Nephron progenitor cell (in vitro differentiated cells): Measurements from ENCODE around the gene CBX3.
A peak's percentile ranks its signal among the peaks of the same experiment; 100 is the strongest.

ENCODE experiments used
- DNase-seq: peaks from one replicate; pipeline ENCODE4 v3.0.0; 2021
- H3K27ac Mint-ChIP-seq: 2 replicates; pipeline ENCODE4 v1.8.0; 2021; ENCODE audit warnings: mild to moderate bottlenecking, moderate library complexity, mixed read lengths
- H3K27me3 Mint-ChIP-seq: 2 replicates; pipeline ENCODE4 v1.8.0; 2021; ENCODE audit warnings: mild to moderate bottlenecking, low read depth, mixed read lengths; ENCODE audit not compliant: poor library complexity
- H3K36me3 Mint-ChIP-seq: 2 replicates; pipeline ENCODE4 v1.8.0; 2021; ENCODE audit warnings: low read depth, mixed read lengths
- H3K4me1 Mint-ChIP-seq: 2 replicates; pipeline ENCODE4 v1.8.0; 2021; ENCODE audit warnings: mixed read lengths
- H3K4me3 Mint-ChIP-seq: 2 replicates; pipeline ENCODE4 v1.8.0; 2021; ENCODE audit warnings: mild to moderate bottlenecking, moderate library complexity, mixed read lengths
- H3K9me3 Mint-ChIP-seq: 2 replicates; pipeline ENCODE4 v1.8.0; 2021; ENCODE audit warnings: mild to moderate bottlenecking, moderate library complexity, mixed read lengths
- TF ChIP-seq, protein P1 (sequence below): fragments of 200-600 bp; sonication (generic); IDR thresholded peaks from 2 replicates; pipeline ENCODE4 v1.5.0; 2021; ENCODE audit warnings: antibody characterized with exemption

Gene CBX3

DNA sequence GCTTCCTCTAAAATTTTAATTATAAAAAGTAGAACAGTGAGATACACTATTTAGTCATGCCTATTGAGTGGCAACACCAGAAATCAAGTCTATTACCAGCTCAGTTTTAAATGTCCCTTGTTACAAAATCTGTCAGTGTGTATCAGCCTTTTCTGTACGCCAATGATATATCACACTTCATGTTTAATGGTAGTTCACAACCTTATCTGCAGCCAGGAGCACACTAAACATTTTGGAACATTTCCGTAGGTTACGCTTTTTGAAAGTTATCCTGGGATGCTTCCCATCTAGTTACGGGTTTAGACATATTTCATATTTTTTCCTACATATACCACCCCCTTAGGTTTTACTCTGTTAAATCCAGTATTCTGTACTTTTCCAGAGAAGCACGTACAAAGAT is 6.4 kb upstream of the CBX3 start:
- TF ChIP-seq, protein P1, sequence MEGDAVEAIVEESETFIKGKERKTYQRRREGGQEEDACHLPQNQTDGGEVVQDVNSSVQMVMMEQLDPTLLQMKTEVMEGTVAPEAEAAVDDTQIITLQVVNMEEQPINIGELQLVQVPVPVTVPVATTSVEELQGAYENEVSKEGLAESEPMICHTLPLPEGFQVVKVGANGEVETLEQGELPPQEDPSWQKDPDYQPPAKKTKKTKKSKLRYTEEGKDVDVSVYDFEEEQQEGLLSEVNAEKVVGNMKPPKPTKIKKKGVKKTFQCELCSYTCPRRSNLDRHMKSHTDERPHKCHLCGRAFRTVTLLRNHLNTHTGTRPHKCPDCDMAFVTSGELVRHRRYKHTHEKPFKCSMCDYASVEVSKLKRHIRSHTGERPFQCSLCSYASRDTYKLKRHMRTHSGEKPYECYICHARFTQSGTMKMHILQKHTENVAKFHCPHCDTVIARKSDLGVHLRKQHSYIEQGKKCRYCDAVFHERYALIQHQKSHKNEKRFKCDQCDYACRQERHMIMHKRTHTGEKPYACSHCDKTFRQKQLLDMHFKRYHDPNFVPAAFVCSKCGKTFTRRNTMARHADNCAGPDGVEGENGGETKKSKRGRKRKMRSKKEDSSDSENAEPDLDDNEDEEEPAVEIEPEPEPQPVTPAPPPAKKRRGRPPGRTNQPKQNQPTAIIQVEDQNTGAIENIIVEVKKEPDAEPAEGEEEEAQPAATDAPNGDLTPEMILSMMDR: no peak
- Mint-ChIP-seq H3K27me3 (peaks cover 5% of the 10 kb centered on the region), H3K4me3 (peak overlapping the region; percentile 100), H3K9me3 (no peaks in the 10 kb centered on the region), H3K36me3 (peaks cover 96% of the 10 kb centered on the region), H3K4me1 (peaks cover 68% of the 10 kb centered on the region), H3K27ac (no peak overlapping the region)
- no peak for DNase-seq

DNA sequence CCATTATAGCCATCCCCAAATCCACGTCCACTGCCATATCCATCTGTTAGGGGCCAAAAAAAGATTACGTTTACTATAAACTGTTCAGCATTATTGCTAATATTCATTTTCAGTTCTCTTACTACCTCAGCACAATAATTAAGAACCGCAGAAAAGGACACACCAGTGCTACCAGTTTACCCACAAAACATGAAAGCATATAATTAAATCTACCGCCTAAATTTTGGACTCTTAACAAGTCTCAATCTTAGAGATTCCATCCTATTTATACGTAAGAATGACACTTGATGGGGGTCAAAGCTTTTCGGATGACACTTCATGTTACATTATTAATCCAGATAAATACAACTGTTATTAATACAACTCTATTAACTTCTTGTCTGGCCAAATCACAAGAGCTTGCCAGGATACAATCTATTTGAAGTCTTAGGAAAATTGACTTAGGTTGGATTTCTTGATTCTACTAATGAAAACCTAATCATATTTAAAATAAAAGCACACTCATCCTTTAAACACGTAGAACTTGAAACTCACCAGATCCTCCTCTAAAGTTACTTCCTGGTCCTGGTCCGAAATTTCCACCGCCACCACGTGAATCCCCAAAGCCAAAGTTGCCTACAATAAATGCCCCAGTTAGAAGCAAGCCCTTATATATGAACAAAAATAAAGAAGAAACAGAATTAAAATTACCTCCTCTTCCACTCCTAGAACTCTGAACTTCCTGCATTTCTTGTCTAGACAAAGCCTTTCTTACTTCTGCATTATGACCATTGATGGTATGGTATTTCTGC is 5.5 kb upstream of the CBX3 start:
- H3K27ac Mint-ChIP-seq: peak overlapping the region; percentile 88
- H3K36me3 Mint-ChIP-seq: peaks cover 92% of the 10 kb centered on the region
- no peak for DNase-seq
- peaks cover 3% of the 10 kb centered on the region for H3K9me3 Mint-ChIP-seq
- H3K4me1 Mint-ChIP-seq: peaks cover 64% of the 10 kb centered on the region
- TF ChIP-seq, protein P1: no peak
- peaks cover 14% of the 10 kb centered on the region for H3K27me3 Mint-ChIP-seq
- H3K4me3 Mint-ChIP-seq: peak overlapping the region; percentile 100

DNA sequence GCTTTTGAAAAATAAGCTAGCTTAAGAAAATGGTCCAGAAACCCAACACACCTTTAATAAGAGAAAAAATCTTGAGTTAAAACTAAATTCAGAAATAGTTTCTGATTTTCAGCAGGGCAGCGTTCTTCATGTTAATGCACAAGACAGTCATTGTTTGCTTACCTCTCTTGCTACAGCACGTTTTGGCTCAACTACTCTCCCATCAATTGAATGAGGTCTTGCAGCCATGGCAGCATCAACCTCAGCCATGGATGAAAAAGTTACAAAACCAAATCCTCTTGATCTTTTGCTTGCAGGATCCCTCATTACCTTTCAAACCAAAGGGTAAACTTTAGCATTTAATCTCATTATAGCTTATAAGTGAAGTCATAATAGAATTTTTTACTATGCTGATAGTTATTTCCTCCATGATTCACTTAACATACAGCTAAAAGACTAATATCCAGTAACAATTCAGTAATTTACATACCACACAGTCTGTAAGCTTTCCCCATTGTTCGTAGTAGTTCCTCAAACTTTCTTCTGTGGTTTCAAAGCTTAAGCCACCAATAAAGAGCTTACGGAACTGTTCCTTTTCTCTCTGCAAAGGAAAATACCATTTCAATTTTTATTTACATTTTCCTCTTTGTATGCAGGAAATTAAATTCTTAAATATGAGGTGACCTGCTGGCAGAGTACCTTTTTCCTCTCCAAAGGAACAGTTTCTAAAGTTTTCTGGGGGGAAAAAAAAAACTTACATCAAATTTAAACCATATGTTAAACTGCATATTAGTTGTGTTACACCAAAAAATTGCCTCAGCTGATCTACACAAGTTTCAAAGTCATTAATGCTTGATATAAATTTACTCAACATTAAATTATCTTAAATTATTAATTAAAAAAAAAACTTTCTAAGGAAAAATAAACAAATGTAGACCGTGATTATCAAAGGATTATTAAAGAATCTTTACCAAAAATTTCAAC is 4.1 kb upstream of the CBX3 start:
- Mint-ChIP-seq H3K36me3 (peaks cover 78% of the 10 kb centered on the region), H3K27me3 (peaks cover 14% of the 10 kb centered on the region), H3K27ac (peak overlapping the region; percentile 69), H3K9me3 (peaks cover 3% of the 10 kb centered on the region), H3K4me1 (peaks cover 54% of the 10 kb centered on the region), H3K4me3 (peak overlapping the region; percentile 100)
- no peak for DNase-seq
- TF ChIP-seq, protein P1: no peak

DNA sequence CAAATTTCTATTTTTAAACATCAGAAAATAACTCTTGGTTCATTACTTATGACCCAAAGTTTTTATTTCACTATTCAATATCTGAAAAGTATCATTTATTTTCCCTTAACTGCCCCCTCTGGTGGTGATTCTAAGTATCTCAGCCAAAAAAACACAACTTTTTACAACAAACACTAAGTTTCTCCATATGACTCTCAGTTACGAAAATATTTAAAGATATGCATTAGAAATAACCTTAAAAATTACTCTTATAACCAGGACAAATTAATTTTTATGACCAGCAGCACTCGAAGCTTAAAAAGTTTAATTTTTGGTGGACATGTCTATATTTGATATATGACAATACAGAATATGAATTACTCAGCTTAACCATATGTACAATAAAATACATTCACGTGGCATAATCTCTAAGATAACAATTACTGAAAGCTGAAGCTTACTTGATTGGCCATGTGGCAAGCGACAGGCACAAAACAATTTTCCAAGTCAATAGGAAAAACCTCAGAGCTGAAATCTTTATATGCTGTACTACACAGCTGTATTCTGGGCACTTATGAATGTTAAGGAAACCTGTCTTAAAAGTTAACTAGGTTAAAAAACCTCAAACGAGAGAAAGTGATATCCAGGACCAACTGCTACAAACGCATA is 3.3 kb upstream of the CBX3 start:
- Mint-ChIP-seq H3K4me1 (peaks cover 46% of the 10 kb centered on the region), H3K9me3 (peaks cover 3% of the 10 kb centered on the region), H3K36me3 (peaks cover 70% of the 10 kb centered on the region), H3K27ac (peak overlapping the region; percentile 100), H3K27me3 (peaks cover 14% of the 10 kb centered on the region), H3K4me3 (peak overlapping the region; percentile 100)
- TF ChIP-seq, protein P1: peak; percentile 84
- DNase-seq: no peak

DNA sequence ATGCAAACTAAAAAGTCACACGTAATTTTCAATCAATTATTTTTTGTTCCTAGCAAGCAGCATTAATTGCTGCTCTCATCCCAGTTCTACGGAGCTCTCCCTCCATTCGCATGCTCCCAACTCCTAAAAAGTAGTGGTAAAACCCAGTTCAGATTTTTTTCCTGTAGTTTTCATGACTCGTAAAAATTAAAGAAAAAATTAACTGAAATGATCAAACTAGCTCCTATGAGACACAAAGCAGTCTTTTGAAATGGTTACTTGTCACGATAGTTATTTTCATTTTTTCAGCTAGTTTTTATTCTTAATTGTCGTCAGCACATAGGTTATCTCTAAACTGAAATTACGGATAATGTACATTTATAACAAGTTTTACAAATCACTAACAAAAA is 2.8 kb upstream of the CBX3 start:
- Mint-ChIP-seq H3K27ac (peak overlapping the region; percentile 100), H3K4me1 (peaks cover 43% of the 10 kb centered on the region), H3K36me3 (peaks cover 67% of the 10 kb centered on the region), H3K27me3 (peaks cover 14% of the 10 kb centered on the region), H3K9me3 (peaks cover 3% of the 10 kb centered on the region), H3K4me3 (peak overlapping the region; percentile 100)
- TF ChIP-seq, protein P1: no peak
- no peak for DNase-seq
